ENCODE results near the gene BRD3. TPM values are rescaled to one million over a fixed set of nuclear protein-coding genes. Genes with fewer than 3 reads are reported as not detected.
A peak's percentile ranks its signal among the peaks of the same experiment; 100 is the strongest.
"Not testable (repeated sequence)": the region's sequence is repeated elsewhere in the genome, so short reads cannot be mapped to it uniquely, and the experiment has no call there.

BRD3 gene
- total RNA-seq, 2 experiments from 2014 or later = 32.3 to 34.0 TPM

- H3K4me3 Mint-ChIP-seq = peak overlapping the region; percentile 48
- H3K9me3 Mint-ChIP-seq = no peaks in the 10 kb centered on the region
- no peaks in the 10 kb centered on the region for H3K36me3 Mint-ChIP-seq
- H3K27ac Mint-ChIP-seq = no peak overlapping the region
- peaks cover 25% of the 10 kb centered on the region for H3K27me3 Mint-ChIP-seq
- DNase-seq = no peak
- H3K4me1 Mint-ChIP-seq = peaks cover 2% of the 10 kb centered on the region
Measured at GRCh38 chr9:133990366-133991213, 77.2 kb downstream of the BRD3 start.

DNA sequence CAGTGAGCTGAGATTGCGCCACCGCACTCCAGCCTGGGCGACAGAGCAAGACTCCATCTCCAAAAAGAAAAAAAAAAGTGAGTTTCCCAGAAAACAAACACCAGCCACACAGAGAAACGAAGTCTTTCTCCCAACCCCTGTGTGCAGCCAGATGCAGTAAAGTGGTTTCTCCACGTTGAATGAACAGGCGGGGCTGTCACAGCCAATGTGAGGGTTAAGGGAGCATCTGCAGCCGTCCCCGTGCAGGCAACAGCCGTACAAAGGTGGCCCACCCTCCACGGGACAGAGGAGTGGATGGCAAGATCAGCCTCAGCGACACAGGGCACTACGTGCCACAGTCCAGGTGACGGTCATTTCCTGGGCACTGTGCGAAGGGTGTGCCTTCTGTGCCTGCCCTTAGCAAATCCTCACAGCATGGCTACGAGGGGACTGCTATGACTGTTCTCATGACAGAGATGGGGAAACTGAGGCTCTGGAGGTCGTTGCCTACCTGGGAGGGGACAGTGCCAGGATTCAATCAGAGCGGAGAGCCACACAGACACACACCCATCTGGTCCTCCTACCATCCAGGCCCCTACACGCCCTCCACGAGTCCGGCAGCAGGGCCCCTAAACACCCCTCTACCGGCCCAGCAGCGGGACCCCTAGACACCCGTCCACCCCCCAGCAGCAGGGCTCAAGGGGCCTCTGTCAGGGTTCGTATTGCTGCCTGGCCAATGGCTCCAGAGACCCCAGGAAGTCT is 78.0 kb downstream of the BRD3 start:
- Mint-ChIP-seq H3K36me3 (no peaks in the 10 kb centered on the region), H3K27me3 (peaks cover 19% of the 10 kb centered on the region), H3K4me3 (no peak overlapping the region), H3K9me3 (no peaks in the 10 kb centered on the region), H3K27ac (no peak overlapping the region), H3K4me1 (peaks cover 2% of the 10 kb centered on the region)
- DNase-seq = no peak

GRCh38 chr9:133988771-133989170 is 79.1 kb downstream of the BRD3 start:
- not testable (repeated sequence) for H3K4me3 Mint-ChIP-seq, DNase-seq, H3K9me3 Mint-ChIP-seq, H3K36me3 Mint-ChIP-seq, H3K4me1 Mint-ChIP-seq, H3K27ac Mint-ChIP-seq
- H3K27me3 Mint-ChIP-seq = peaks cover 11% of the 10 kb centered on the region

DNA sequence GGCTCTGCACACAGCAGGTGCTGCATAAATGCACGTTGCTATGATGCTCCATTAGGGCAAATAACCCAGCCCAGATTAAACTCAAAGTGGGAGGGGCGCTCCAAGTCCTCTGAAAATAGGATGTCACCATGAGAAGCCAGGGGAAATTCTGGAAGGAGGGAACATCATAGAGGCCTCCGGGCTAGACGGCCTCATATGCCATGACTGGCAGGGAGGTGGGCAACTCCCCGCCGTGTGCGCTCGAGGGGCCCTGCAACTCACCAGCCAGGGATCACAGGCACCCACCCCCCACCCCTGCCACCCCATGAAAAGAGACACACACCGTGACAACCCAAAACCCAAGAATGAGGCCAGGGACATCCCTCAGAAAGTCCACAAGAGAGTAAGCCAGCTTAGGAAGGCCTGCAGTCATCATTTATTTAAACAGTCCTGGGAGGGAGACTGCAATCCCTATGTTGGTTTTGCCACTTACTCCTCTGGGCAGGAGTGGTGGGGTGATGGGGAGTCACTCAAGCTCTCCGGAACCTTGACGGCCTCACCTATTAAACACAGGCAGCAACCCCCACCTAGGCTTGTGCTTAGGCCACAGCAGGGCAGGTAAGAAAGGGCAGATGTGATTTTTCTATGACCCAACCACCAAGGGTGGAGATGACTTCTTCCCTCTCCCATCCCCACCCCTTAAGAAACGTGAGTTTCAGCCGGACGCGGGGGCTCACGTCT is 79.7 kb downstream of the BRD3 start:
- Mint-ChIP-seq H3K4me3 (no peak overlapping the region), H3K9me3 (no peaks in the 10 kb centered on the region), H3K27ac (no peak overlapping the region), H3K27me3 (peaks cover 11% of the 10 kb centered on the region), H3K4me1 (no peaks in the 10 kb centered on the region), H3K36me3 (no peaks in the 10 kb centered on the region)
- no peak for DNase-seq

GRCh38 chr9:133987446-133987788 is 80.4 kb downstream of the BRD3 start:
- Mint-ChIP-seq H3K4me3 (no peak overlapping the region), H3K27me3 (peaks cover 11% of the 10 kb centered on the region), H3K9me3 (no peaks in the 10 kb centered on the region), H3K4me1 (no peaks in the 10 kb centered on the region), H3K36me3 (no peaks in the 10 kb centered on the region), H3K27ac (no peak overlapping the region)
- no peak for DNase-seq

GRCh38 chr9:133986774-133987445 is 80.9 kb downstream of the BRD3 start:
- no peaks in the 10 kb centered on the region for H3K4me1 Mint-ChIP-seq
- H3K4me3 Mint-ChIP-seq = no peak overlapping the region
- H3K27ac Mint-ChIP-seq = no peak overlapping the region
- no peak for DNase-seq
- H3K27me3 Mint-ChIP-seq = peaks cover 11% of the 10 kb centered on the region
- no peaks in the 10 kb centered on the region for H3K36me3 Mint-ChIP-seq
- H3K9me3 Mint-ChIP-seq = no peaks in the 10 kb centered on the region

DNA sequence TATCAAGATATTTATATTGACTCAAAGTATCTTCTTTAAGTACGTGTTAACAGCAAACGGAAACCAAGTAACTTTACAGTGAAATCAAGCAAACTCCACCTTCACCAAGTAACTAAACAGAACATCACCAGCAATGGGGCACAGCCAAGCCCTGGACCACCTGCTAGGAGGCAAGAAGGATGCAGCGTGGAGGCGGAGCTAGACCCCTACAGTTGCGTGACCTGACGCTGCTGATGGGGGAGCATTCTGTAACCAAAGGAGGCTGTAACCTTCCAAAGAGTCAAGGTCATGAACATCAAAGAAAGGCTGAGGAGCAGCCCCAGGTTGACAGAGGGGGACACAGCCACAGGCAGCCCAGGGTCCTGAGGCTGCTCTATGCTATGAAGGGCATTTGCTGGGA is 81.8 kb downstream of the BRD3 start:
- H3K27me3 Mint-ChIP-seq = peaks cover 11% of the 10 kb centered on the region
- no peaks in the 10 kb centered on the region for H3K36me3 Mint-ChIP-seq
- H3K9me3 Mint-ChIP-seq = no peaks in the 10 kb centered on the region
- no peak overlapping the region for H3K27ac Mint-ChIP-seq
- no peak overlapping the region for H3K4me3 Mint-ChIP-seq
- no peaks in the 10 kb centered on the region for H3K4me1 Mint-ChIP-seq
- DNase-seq = no peak

DNA sequence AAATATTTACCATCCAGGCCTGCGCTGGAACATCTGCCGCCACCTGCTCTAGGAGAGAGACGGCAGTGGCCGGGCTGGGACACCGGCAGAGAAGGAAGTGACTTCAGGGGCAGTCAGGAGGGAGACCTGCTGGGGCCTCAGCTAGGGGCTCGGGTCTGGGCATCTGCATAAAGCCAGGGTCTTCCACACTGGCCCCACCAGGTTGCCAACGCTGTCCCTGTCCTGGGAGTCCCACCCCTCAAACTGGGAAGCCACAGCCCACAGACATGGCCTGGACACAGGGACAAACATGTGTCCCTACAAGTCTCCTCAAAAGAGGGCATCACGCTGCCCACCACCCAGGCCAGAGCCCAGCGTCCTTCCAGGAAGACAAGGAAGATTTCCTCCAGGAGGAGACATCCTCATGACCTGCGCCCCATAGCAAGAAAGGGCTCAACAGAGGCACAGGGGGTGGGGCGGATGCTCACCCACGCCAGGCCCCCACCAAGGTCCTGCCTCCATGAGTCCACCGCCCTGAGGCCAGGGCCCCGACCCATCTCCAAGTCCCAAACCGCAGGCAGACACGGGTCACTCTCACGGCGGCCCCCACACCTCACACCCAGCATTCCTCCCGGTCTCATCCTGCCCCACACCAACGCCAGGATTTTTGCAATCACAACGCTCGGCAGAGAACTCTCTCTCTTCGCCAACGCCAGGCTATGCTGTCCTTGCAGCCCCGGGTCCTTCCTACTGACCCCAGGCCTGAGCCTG is 84.7 kb downstream of the BRD3 start:
- H3K27ac Mint-ChIP-seq = no peak overlapping the region
- H3K4me3 Mint-ChIP-seq = no peak overlapping the region
- no peaks in the 10 kb centered on the region for H3K27me3 Mint-ChIP-seq
- H3K9me3 Mint-ChIP-seq = no peaks in the 10 kb centered on the region
- H3K36me3 Mint-ChIP-seq = no peaks in the 10 kb centered on the region
- no peaks in the 10 kb centered on the region for H3K4me1 Mint-ChIP-seq
- DNase-seq = no peak

DNA sequence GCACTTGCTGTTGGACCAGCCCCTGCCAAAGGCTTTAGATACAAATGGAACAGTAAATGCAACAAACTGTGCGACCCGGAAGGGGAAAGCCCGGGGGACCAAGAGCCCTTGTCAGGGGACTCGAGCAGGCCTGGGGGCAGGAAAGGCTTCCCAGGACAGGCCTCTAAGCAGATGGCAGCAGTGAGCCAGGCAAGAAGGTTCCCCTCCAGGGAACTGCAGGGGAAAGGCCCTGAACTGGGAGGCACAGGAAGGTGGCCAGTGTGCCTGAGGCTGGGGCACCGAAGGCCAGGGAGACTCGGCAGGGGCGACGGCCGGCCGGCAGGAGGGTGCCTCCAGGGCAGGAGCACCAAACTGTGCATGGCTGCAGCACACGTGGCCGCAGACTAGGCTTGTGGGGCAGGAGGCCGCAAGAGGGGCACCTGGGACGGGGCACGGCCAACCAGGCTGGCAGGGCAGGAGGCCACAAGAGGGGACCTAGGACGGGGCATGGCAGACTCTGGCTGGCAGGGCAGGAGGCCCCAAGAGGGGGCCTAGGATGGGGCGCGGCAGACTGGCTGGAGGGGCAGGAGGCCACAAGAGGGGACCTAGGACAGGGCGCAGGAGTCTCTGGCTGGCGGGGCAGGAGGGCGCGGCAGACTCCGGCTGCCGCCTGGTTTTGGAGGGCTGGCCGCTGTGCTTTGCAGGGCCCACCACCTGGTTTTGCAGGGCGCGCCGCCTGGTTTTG is 85.7 kb downstream of the BRD3 start:
- H3K27me3 Mint-ChIP-seq = no peaks in the 10 kb centered on the region
- H3K27ac Mint-ChIP-seq = no peak overlapping the region
- H3K4me1 Mint-ChIP-seq = no peaks in the 10 kb centered on the region
- no peak for DNase-seq
- H3K36me3 Mint-ChIP-seq = no peaks in the 10 kb centered on the region
- H3K9me3 Mint-ChIP-seq = no peaks in the 10 kb centered on the region
- H3K4me3 Mint-ChIP-seq = no peak overlapping the region

DNA sequence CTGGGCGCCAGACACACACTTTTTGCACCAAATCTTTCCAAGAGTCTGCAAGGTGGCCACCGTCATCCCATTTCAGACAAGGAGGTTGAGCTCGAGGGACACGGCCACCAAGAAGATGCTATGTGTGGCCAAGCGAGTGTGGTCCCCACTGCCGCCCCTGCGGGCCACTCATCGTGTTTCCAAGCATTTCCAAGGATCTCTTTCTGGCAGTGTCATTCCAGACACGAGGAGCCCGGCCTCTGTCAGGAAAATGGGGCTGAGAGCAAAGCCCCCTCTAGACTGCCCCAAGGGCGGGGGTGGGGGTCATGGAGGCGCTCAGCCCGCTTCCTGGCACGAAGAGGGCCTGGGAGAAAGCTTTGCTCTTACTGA is 86.3 kb downstream of the BRD3 start:
- Mint-ChIP-seq H3K27ac (no peak overlapping the region), H3K9me3 (no peaks in the 10 kb centered on the region), H3K4me3 (no peak overlapping the region), H3K27me3 (no peaks in the 10 kb centered on the region), H3K36me3 (no peaks in the 10 kb centered on the region), H3K4me1 (no peaks in the 10 kb centered on the region)
- no peak for DNase-seq

GRCh38 chr9:133980864-133981588 is 86.8 kb downstream of the BRD3 start:
- Mint-ChIP-seq H3K9me3 (no peaks in the 10 kb centered on the region), H3K4me3 (no peak overlapping the region), H3K27me3 (no peaks in the 10 kb centered on the region), H3K4me1 (no peaks in the 10 kb centered on the region), H3K27ac (no peak overlapping the region), H3K36me3 (no peaks in the 10 kb centered on the region)
- DNase-seq = no peak

All from activated naive CD8-positive, alpha-beta T cell treated with anti-CD3 and anti-CD28 coated beads for 36 hours (primary cell).